ENCODE measurements around the gene MZB1. TPM values are rescaled to one million over a fixed set of nuclear protein-coding genes. Genes with fewer than 3 reads are reported as not detected.

Gene MZB1
- total and polyA plus RNA-seq, 2 of the 8 experiments (the other 6 are each of a cell fraction or from before 2014, with no cell fraction given) = 0.39 to 0.47 TPM

DNA sequence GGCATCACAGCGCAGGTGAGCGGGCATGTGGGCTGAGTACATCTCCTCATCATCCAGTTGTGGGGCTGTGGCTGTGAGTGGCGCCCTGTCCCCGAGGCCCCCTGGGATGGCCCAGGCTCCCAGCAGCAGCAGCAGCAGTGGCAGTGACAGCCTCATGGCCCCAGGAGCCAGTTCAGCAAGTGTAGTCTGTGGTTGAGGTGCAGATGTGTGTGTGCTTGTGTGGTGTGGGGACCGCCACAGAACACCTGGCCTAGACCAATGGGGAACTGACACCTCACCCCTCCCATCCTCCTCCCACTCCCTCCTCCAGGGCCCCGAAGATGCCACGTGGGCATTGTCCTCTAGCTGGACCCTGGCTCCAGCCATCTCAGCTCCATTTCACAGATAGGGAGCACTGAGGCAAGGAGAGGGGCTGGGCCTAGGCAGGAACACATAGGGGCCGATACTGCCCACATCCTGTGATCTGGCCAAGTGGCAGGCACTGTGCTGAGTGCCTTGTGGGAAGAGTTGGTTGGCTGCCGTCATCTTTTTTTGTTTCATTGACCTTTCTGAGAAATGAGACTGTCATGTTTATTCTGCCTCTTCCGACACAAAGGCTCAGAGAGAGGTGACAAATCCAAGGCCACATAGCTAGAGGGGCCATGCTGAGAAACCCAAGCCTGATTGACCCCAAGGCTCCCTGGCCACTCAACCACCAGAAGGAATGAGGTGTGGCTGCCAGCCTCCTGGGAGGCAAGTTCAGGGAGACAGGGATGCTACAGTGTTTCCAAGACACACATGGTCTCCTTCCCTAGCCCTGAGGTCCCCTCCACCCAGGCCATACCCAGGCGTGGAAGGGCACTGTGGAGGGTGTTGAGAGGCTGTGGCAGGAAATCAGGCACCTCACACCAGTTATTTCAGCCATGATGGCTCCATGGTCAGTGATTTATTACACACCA, at the start of gene MZB1 (continued):
- TF ChIP-seq RNF2 (IDR thresholded peaks at IDR 0.05; ENCODE audit: borderline replicate concordance, low read depth, low read length, missing control alignments, poor library complexity, severe bottlenecking) = no peak
- no peak for TF ChIP-seq RAD21 (IDR thresholded peaks at IDR 0.05 in 1 of 2, conservative IDR thresholded peaks at IDR 0.05 in 1 of 2; ENCODE audit: low read depth in 2 of 2, low read length in 2 of 2)
- no peak for TF ChIP-seq SP1 (IDR thresholded peaks at IDR 0.05; ENCODE audit: low read depth, low read length)
- no peak for TF ChIP-seq SAP30 (IDR thresholded peaks at IDR 0.05; ENCODE audit: insufficient read depth, insufficient replicate concordance, low read length)
- no peak for TF ChIP-seq TAF1 (IDR thresholded peaks at IDR 0.05; ENCODE audit: low read depth, low read length)
- no peak for TF ChIP-seq CTBP2 (IDR thresholded peaks at IDR 0.05; ENCODE audit: borderline replicate concordance, insufficient read depth, insufficient read length, low read length)
- no peak for TF ChIP-seq JUN (IDR thresholded peaks at IDR 0.05; ENCODE audit: low read depth, low read length)
- TF ChIP-seq CEBPB (IDR thresholded peaks at IDR 0.05; ENCODE audit: low read depth, low read length) = no peak
- TF ChIP-seq NRF1 (IDR thresholded peaks at IDR 0.05; ENCODE audit: low read depth, low read length) = no peak
- TF ChIP-seq, protein P1, sequence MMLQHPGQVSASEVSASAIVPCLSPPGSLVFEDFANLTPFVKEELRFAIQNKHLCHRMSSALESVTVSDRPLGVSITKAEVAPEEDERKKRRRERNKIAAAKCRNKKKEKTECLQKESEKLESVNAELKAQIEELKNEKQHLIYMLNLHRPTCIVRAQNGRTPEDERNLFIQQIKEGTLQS (IDR thresholded peaks at IDR 0.05; ENCODE audit: insufficient read depth, low read depth, low read length) = no peak
- TF ChIP-seq CHD1 (IDR thresholded peaks at IDR 0.05; ENCODE audit: low read depth, low read length) = no peak
